ENCODE results near the gene PTPRF.

PTPRF gene

GRCh38 chr1:43584204-43584603 lies 53.5 kb downstream of the PTPRF start:
- DNase-seq, result no peak

DNA sequence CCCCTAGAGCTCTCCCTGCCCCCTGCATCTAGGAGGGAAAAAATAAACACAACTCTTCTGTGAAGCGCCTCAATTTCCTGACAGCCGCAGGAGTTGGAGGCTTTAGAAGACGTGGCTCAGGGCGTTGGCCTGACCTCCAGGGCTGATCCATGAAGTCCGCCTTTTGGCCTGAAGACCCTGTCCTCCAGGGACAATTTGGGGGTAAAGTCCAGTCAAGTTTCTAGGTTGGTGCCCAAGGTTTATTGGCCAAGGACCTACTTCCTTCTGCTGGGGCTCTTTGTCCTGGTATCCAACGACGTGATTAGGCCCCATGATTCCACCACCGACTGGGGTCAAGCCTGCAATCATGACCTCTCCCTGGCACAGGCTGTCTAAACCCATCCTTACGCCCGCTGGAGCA lies 54.9 kb downstream of the PTPRF start:
- no peak for DNase-seq

DNA sequence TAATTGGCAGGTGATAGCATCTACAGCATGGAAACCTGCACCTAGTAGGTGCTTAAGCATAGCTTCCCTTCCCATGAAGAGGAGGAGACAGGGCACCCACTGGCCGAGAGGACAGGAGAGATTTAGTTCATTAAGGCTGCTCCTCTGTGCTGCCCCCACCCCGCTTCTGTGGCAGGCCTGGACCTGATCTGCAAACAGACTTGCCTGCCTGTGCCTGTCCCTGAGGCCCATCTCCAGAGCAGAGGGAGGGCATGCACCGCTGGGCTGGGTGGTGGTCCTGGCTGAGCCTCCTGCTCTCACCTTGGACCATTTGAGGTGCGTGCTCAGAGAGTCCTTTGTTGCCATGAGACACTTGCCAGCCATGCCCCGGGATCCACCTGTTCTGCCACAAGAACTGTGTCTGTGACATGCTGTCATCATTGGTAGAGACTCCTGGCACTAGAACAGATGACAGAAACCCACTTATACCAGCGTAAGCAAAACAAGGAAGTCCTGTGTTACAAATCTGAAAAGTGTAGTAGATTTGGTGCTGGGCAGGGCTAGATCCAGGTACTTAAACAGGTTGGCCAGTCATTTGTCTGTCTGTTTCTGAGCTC lies 55.6 kb downstream of the PTPRF start:
- no peak for DNase-seq

- DNase-seq, result no peak
These were observed 56.3 kb downstream of the PTPRF start for GRCh38 chr1:43587001-43587400.

- DNase-seq, result peak; percentile 69
These were observed 56.9 kb downstream of the PTPRF start for GRCh38 chr1:43587594-43587993.

- DNase-seq, result no peak
These were observed 57.9 kb downstream of the PTPRF start for GRCh38 chr1:43588592-43588991.

- DNase-seq, result no peak
These were observed 59.8 kb downstream of the PTPRF start for GRCh38 chr1:43590388-43590925.

DNA sequence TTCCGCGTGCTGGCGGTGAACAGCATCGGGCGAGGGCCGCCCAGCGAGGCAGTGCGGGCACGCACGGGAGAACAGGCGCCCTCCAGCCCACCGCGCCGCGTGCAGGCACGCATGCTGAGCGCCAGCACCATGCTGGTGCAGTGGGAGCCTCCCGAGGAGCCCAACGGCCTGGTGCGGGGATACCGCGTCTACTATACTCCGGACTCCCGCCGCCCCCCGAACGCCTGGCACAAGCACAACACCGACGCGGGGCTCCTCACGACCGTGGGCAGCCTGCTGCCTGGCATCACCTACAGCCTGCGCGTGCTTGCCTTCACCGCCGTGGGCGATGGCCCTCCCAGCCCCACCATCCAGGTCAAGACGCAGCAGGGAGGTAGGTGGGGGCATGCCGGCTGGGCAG lies 60.5 kb downstream of the PTPRF start:
- DNase-seq, result no peak

GRCh38 chr1:43592051-43592665 lies 61.5 kb downstream of the PTPRF start:
- DNase-seq, result no peak

GRCh38 chr1:43592974-43593683 lies 62.4 kb downstream of the PTPRF start:
- DNase-seq, result no peak

- no peak for DNase-seq
These were observed 65.9 kb downstream of the PTPRF start for GRCh38 chr1:43596579-43596978.

- no peak for DNase-seq
These were observed 66.3 kb downstream of the PTPRF start for GRCh38 chr1:43597028-43597427.

- no peak for DNase-seq
These were observed 67.0 kb downstream of the PTPRF start for GRCh38 chr1:43597721-43598120.

DNA sequence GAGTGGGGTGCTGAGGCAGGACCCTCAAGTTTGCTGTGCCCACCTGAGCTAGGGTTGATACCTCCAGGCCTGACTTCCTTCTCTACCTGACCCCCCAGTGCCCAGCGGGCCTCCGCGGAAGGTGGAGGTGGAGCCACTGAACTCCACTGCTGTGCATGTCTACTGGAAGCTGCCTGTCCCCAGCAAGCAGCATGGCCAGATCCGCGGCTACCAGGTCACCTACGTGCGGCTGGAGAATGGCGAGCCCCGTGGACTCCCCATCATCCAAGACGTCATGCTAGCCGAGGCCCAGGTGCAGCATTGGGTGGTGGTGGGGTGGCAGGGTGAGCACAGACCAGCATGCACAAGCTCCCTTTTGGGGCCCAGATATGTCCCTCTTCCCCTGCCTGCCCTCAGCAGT lies 67.9 kb downstream of the PTPRF start:
- DNase-seq, result no peak

- DNase-seq, result no peak
These were observed 69.6 kb downstream of the PTPRF start for GRCh38 chr1:43600033-43601020.

DNA sequence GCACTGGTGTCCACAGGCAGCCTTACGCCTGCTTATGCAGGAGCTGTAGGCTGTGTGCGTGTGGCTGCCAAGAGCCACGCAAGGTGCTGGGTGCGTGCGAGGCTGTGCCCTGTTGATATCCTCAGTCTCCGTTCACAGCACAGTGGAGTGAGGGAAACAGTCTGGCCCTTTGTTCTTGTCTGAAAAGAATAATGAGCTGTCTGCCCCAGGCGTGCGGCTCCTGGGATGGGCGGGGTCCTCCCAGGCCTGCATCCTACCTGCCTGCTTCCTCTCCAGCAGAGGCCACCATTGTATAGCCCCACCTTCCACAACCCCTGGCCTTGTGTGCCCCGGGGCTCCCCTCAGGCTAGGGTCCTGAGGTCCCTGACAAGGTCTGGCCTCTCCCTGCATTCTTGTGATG lies 72.3 kb downstream of the PTPRF start:
- no peak for DNase-seq

DNA sequence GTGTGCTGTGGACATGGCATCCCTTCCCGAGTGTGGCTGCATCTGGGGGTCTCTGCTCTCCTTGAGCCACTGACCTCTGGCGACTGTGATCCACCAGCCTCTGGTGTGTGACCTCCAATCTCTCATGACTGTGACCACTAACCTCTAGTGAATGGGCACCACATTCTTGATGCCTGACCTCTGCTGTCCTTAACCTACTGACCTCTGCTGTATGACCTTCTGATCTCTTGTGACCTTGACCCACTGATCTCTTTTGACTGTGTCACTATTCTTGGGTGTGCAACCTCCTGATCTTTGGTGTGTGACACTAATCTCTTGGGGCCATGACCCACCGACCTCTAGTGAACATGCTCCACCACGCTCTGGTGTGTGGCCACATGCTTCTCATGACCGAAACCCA lies 73.5 kb downstream of the PTPRF start:
- DNase-seq, result no peak

GRCh38 chr1:43605157-43605556 lies 74.5 kb downstream of the PTPRF start:
- DNase-seq, result no peak

GRCh38 chr1:43605766-43606165 lies 75.1 kb downstream of the PTPRF start:
- no peak for DNase-seq

DNA sequence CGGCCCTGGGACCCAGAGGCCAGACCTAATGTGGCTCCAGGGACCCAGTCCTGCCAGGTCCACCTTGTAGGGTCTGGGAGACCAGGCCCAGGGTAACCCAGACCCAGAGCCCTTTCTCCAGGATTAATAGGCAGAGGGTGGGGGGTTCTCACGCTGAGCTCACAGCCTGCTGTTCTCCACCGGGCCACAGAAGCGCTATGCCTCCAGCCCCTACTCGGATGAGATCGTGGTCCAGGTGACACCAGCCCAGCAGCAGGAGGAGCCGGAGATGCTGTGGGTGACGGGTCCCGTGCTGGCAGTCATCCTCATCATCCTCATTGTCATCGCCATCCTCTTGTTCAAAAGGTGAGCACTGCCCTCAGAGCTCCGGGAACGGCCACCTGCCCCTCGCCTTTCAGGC lies 75.9 kb downstream of the PTPRF start:
- no peak for DNase-seq

DNA sequence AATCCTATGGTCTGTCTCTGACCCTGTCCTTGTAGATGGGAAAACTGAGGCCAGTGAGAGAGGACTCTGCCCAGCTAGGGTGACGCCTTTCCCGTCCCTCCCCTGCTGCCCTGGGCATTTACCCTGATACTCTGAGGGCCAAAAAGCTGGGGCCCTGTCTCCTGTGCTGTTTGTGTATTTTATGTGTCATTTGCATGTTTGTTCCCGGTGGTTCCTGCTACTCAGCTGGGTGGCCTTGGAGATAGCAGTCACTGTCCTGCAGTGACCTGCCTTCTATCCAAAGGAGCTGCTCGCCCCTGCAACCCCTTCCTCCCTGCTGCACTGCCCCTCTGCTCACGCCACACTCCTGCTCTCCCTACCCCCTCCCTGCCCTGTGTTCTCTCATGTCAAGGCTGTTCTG lies 78.1 kb downstream of the PTPRF start:
- DNase-seq, result no peak

DNA sequence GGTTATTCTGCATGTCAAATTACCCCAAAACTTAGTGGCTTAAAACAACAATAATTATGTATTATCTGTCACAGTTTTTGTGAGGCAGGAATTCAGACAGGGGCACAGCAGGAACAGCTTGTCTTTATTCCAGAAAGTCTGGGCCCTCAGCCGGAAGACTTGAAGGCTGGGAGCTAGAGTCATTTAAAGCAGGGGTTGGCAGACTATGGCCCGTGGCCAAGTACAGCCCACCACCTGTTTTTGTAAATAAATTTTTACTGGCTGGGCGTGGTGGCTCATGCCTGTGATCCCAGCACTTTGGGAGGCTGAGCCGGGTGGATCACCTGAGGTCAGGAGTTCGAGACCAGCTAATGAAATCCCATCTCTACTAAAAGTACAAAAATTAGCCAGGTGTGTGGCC lies 79.7 kb downstream of the PTPRF start:
- no peak for DNase-seq

DNA sequence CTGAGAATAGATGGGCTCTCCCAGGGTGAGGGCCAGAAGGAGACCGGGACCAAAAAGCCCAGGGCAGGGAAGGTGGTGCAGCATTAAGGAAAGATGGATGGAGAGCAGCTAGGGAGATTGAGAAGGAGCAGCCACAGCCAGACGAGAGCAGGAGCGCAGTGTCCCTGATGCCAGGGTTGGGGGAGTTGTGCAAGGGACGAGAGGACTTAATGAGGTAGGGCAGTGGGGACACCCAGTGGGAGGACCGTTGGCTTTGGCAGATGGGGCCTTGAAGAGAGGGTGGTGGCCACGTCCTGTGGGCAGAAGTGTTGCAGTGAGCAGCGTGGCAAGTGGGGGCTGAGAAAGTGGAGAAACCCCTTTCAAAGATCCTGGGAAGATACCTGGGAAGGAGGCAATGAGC lies 81.3 kb downstream of the PTPRF start:
- DNase-seq, result no peak

Measured in EL (cell line).